K562 (cell line): ENCODE data around the gene ITK. TPM values are rescaled to one million over a fixed set of nuclear protein-coding genes. Genes with fewer than 3 reads are reported as not detected.

Experiments used
- ATF7 ChIP-seq: fragments of 450-650 bp; IDR thresholded peaks from 2 replicates; pipeline ENCODE4 v1.7.1; 2014; ENCODE audit warnings: mild to moderate bottlenecking, moderate library complexity
- BRD9 ChIP-seq: fragments of 450-650 bp; IDR thresholded peaks from 2 replicates; pipeline ENCODE4 v1.6.1; 2018; ENCODE audit warnings: low read depth; ENCODE audit not compliant: partially characterized antibody
- CTBP1 ChIP-seq: fragments of 450-650 bp; IDR thresholded peaks from 2 replicates; pipeline ENCODE4 v1.6.1; 2016; ENCODE audit warnings: borderline replicate concordance
- EGR1 ChIP-seq: fragments of 450-650 bp; conservative IDR thresholded peaks from 2 replicates; pipeline ENCODE4 v1.6.1; 2017; ENCODE audit warnings: mild to moderate bottlenecking
- ELF4 ChIP-seq: fragments of 450-650 bp; formaldehyde crosslinking; IDR thresholded peaks from 2 replicates; pipeline ENCODE4 v1.4.0; 2022; ENCODE audit warnings: missing genetic modification characterization
- HNRNPL ChIP-seq: fragments of 200-400 bp; formaldehyde crosslinking; IDR thresholded peaks from 2 replicates; pipeline ENCODE4 v1.6.1; 2017; ENCODE audit warnings: low read depth, mild to moderate bottlenecking, low read length
- JUNB ChIP-seq: fragments of 450-650 bp; formaldehyde crosslinking; conservative IDR thresholded peaks from 2 replicates; pipeline ENCODE4 v1.4.0; 2020; ENCODE audit warnings: mild to moderate bottlenecking
- MBD2 ChIP-seq: sonication (generic); IDR thresholded peaks from 2 replicates; pipeline ENCODE4 v1.6.1; 2016; ENCODE audit warnings: low read depth, borderline replicate concordance
- MTA3 ChIP-seq: fragments of 450-650 bp; formaldehyde crosslinking; IDR thresholded peaks from 2 replicates; pipeline ENCODE4 v1.6.1; 2017; ENCODE audit warnings: mild to moderate bottlenecking, borderline replicate concordance
- NCOA6 ChIP-seq: fragments of 450-650 bp; IDR thresholded peaks from 2 replicates; pipeline ENCODE4 v1.6.1; 2017; ENCODE audit warnings: mild to moderate bottlenecking
- PHF8 ChIP-seq: fragments of 200-600 bp; sonication (generic); IDR thresholded peaks from 2 replicates; pipeline ENCODE4 v1.6.1; 2012; ENCODE audit warnings: mixed run types, mild to moderate bottlenecking, inconsistent platforms, low read length, moderate library complexity, borderline replicate concordance
- PPARD ChIP-seq: fragments of 250-450 bp; sonication (Bioruptor Pico); IDR thresholded peaks from 2 replicates; pipeline ENCODE4 v1.8.0; 2022; ENCODE audit warnings: inconsistent platforms, mild to moderate bottlenecking, moderate library complexity
- PTRF ChIP-seq: fragments of 450-650 bp; IDR thresholded peaks from 2 replicates; pipeline ENCODE4 v1.6.1; 2016; ENCODE audit warnings: mild to moderate bottlenecking, missing genetic modification characterization, missing compliant biosample characterization
- RCOR1 ChIP-seq, 2 experiments: IDR thresholded peaks; 2 replicates each; pipeline ENCODE4 v1.6.1; 2012; ENCODE audit warnings: low read depth in 2 of 2, low read length in 2 of 2, borderline replicate concordance in 1 of 2, improper control_type of control experiment in 1 of 2
- SNIP1 ChIP-seq: fragments of 450-650 bp; IDR thresholded peaks from 2 replicates; pipeline ENCODE4 v1.7.1; 2017; ENCODE audit warnings: low read depth, mild to moderate bottlenecking
- YY1 ChIP-seq, 3 experiments: IDR thresholded peaks; 2 replicates each; pipeline ENCODE4 v1.6.1; 2011; ENCODE audit warnings: low read length in 2 of 3, mild to moderate bottlenecking in 2 of 3, moderate library complexity in 2 of 3, borderline replicate concordance in 1 of 3, control low read depth in 1 of 3, low read depth in 1 of 3; ENCODE audit not compliant: insufficient read depth in 3 of 3, insufficient replicate concordance in 2 of 3, control insufficient read depth in 1 of 3, insufficient read length in 1 of 3; ENCODE audit errors: extremely low read depth in 1 of 3
- ZBTB49 ChIP-seq: sonication (generic); formaldehyde crosslinking; IDR thresholded peaks from 2 replicates; pipeline ENCODE4 v1.8.0; 2022; ENCODE audit warnings: missing genetic modification reagents, mild to moderate bottlenecking, borderline replicate concordance
- ZNF121 ChIP-seq: sonication (generic); formaldehyde crosslinking; conservative IDR thresholded peaks from 2 replicates; pipeline ENCODE4 v1.8.0; 2022; ENCODE audit warnings: missing genetic modification reagents
- ZNF197 ChIP-seq: fragments of 200-800 bp; sonication (Bioruptor generic); IDR thresholded peaks from 2 replicates; pipeline ENCODE4 v1.6.1; 2016; ENCODE audit warnings: low read depth, missing genetic modification characterization, missing compliant biosample characterization
- ZNF511 ChIP-seq: sonication (generic); formaldehyde crosslinking; IDR thresholded peaks from 2 replicates; pipeline ENCODE4 v1.8.0; 2022; ENCODE audit warnings: mild to moderate bottlenecking, missing genetic modification reagents
- ZNF518B ChIP-seq: fragments of 250-450 bp; sonication (Bioruptor Pico); IDR thresholded peaks from 2 replicates; pipeline ENCODE4 v1.5.0; 2021; ENCODE audit warnings: mild to moderate bottlenecking, moderate library complexity
- ZNF75A ChIP-seq: fragments of 450-650 bp; formaldehyde crosslinking; IDR thresholded peaks from 2 replicates; pipeline ENCODE4 v1.4.0; 2020; ENCODE audit warnings: mild to moderate bottlenecking
- ZZZ3 ChIP-seq: fragments of 450-650 bp; IDR thresholded peaks from 2 replicates; pipeline ENCODE4 v1.6.1; 2016; ENCODE audit warnings: antibody characterized with exemption, mild to moderate bottlenecking, moderate library complexity
- polyA plus RNA-seq, 8 experiments: library from polyadenylated mRNA; depleted of rRNA in 4 of 8; stranded (reverse) in 5 of 8; unstranded in 3 of 8; fragments of >200 nt; fragmentation: Nextera tagmentation in 2 of 8; fragmentation: Illumina TruSeq in 1 of 8; extraction: Ambion mirVana in 2 of 8; extraction: Trizol in 1 of 8; gene quantifications; 2 replicates each; pipeline versions ENCODE4 v1.2.1 to v1.2.3, GENCODE V29; 2011 to 2014; ENCODE audit warnings: inconsistent platforms in 1 of 8, missing spikeins in 1 of 8
- total RNA-seq, 7 experiments: library from RNA; depleted of rRNA in 6 of 7; stranded (reverse); fragments of >200 nt in 6 of 7; fragmentation: Illumina TruSeq in 2 of 7; extraction: Trizol in 2 of 7; gene quantifications; 2 replicates each; pipeline versions ENCODE4 v1.2.1 to v1.2.3, GENCODE V29; 2011 to 2021; ENCODE audit warnings: low replicate concordance in 1 of 7

The ITK gene
- total and polyA plus RNA-seq, 9 of the 15 experiments (the other 6 are each of a cell fraction or from before 2014, with no cell fraction given), result 0.04 to 0.75 TPM; not detected in 7

GRCh38 chr5:157278319-157279037, 97.8 kb downstream of the ITK start (continued):
- TF ChIP-seq ZBTB49 (CRISPR knock-in tag) (no peak), MTA3 (no peak), SNIP1 (no peak), PHF8 (no peak), EGR1 (no peak), ZNF121 (CRISPR knock-in tag) (no peak), PTRF (tag) (peak; percentile 95), ELF4 (peak; percentile 52; the same call in 1 of the 2 replicates), JUNB (CRISPR knock-in tag) (no peak), ZNF518B (peak; percentile 49; the same call in 1 of the 2 replicates), NCOA6 (no peak), HNRNPL (no peak), ZNF75A (CRISPR knock-in tag) (peak; percentile 83), YY1 (IDR thresholded peaks at IDR 0.05; ENCODE audit: borderline replicate concordance in 1 of 3, control insufficient read depth in 1 of 3, extremely low read depth in 1 of 3, insufficient read depth in 3 of 3, insufficient read length in 1 of 3, insufficient replicate concordance in 2 of 3, low read depth in 1 of 3, low read length in 2 of 3) (no peak), ZNF511 (CRISPR knock-in tag) (no peak), ATF7 (no peak), PPARD (CRISPR knock-in tag) (peak; percentile 64; the same call in 1 of the 2 replicates), RCOR1 (IDR thresholded peaks at IDR 0.05; ENCODE audit: borderline replicate concordance in 1 of 2, low read depth in 2 of 2, low read length in 2 of 2) (no peak), MBD2 (no peak), CTBP1 (no peak), ZNF197 (peak; percentile 91), BRD9 (no peak), ZZZ3 (no peak)
